ENCODE results near the gene PRAMEF20.
"Not testable (repeated sequence)": the region's sequence is repeated elsewhere in the genome, so short reads cannot be mapped to it uniquely, and the experiment has no call there.

The PRAMEF20 gene

GRCh38 chr1:13433694-13434358 is 23.6 kb downstream of the PRAMEF20 start:
- H3K4me1 ChIP-seq (ENCODE audit: insufficient read depth, low read length); H3K36me3 ChIP-seq (ENCODE audit: insufficient read depth, low read length); H3K4me3 ChIP-seq (ENCODE audit: low read length); H2AFZ ChIP-seq (ENCODE audit: low read depth, low read length); H3K9me3 ChIP-seq (ENCODE audit: low read length); H3K27me3 ChIP-seq (ENCODE audit: insufficient read depth, low read length): not testable (repeated sequence)

GRCh38 chr1:13435458-13435857 is 25.2 kb downstream of the PRAMEF20 start:
- H2AFZ ChIP-seq (ENCODE audit: low read depth, low read length) = no peak overlapping the region
- no peak overlapping the region for H3K4me3 ChIP-seq (ENCODE audit: low read length)
- H3K4me1 ChIP-seq (ENCODE audit: insufficient read depth, low read length) = no peaks in the 10 kb centered on the region
- H3K9me3 ChIP-seq (ENCODE audit: low read length) = no peaks in the 10 kb centered on the region
- no peaks in the 10 kb centered on the region for H3K27me3 ChIP-seq (ENCODE audit: insufficient read depth, low read length)
- H3K36me3 ChIP-seq (ENCODE audit: insufficient read depth, low read length) = no peaks in the 10 kb centered on the region

GRCh38 chr1:13439104-13439783 is 29.0 kb downstream of the PRAMEF20 start:
- not testable (repeated sequence) for H3K4me3 ChIP-seq (ENCODE audit: low read length); H3K9me3 ChIP-seq (ENCODE audit: low read length); H3K27me3 ChIP-seq (ENCODE audit: insufficient read depth, low read length); H3K36me3 ChIP-seq (ENCODE audit: insufficient read depth, low read length); H2AFZ ChIP-seq (ENCODE audit: low read depth, low read length); H3K4me1 ChIP-seq (ENCODE audit: insufficient read depth, low read length)

- H3K27me3 ChIP-seq (ENCODE audit: insufficient read depth, low read length) = no peaks in the 10 kb centered on the region
- H3K4me3 ChIP-seq (ENCODE audit: low read length) = no peak overlapping the region
- H3K4me1 ChIP-seq (ENCODE audit: insufficient read depth, low read length) = peaks cover 7% of the 10 kb centered on the region
- no peaks in the 10 kb centered on the region for H3K9me3 ChIP-seq (ENCODE audit: low read length)
- H3K36me3 ChIP-seq (ENCODE audit: insufficient read depth, low read length) = no peaks in the 10 kb centered on the region
- no peak overlapping the region for H2AFZ ChIP-seq (ENCODE audit: low read depth, low read length)
These were observed 33.2 kb downstream of the PRAMEF20 start for GRCh38 chr1:13443335-13443979.

- H3K4me3 ChIP-seq (ENCODE audit: low read length) = no peak overlapping the region
- H3K9me3 ChIP-seq (ENCODE audit: low read length) = no peaks in the 10 kb centered on the region
- peaks cover 3% of the 10 kb centered on the region for H3K27me3 ChIP-seq (ENCODE audit: insufficient read depth, low read length)
- H3K36me3 ChIP-seq (ENCODE audit: insufficient read depth, low read length) = no peaks in the 10 kb centered on the region
- no peaks in the 10 kb centered on the region for H3K4me1 ChIP-seq (ENCODE audit: insufficient read depth, low read length)
- H2AFZ ChIP-seq (ENCODE audit: low read depth, low read length) = no peak overlapping the region
These were observed 40.0 kb downstream of the PRAMEF20 start for GRCh38 chr1:13450204-13450603.

- no peaks in the 10 kb centered on the region for H3K4me1 ChIP-seq (ENCODE audit: insufficient read depth, low read length)
- H3K9me3 ChIP-seq (ENCODE audit: low read length) = no peaks in the 10 kb centered on the region
- no peak overlapping the region for H3K4me3 ChIP-seq (ENCODE audit: low read length)
- H3K36me3 ChIP-seq (ENCODE audit: insufficient read depth, low read length) = no peaks in the 10 kb centered on the region
- no peak overlapping the region for H2AFZ ChIP-seq (ENCODE audit: low read depth, low read length)
- peaks cover 3% of the 10 kb centered on the region for H3K27me3 ChIP-seq (ENCODE audit: insufficient read depth, low read length)
These were observed 41.2 kb downstream of the PRAMEF20 start for GRCh38 chr1:13451399-13451965.

GRCh38 chr1:13456904-13457532 is 46.8 kb downstream of the PRAMEF20 start:
- Histone ChIP-seq H3K36me3 (ENCODE audit: insufficient read depth, low read length) (no peaks in the 10 kb centered on the region), H3K9me3 (ENCODE audit: low read length) (no peaks in the 10 kb centered on the region), H3K27me3 (ENCODE audit: insufficient read depth, low read length) (peaks cover 3% of the 10 kb centered on the region), H3K4me1 (ENCODE audit: insufficient read depth, low read length) (no peaks in the 10 kb centered on the region), H3K4me3 (ENCODE audit: low read length) (no peak overlapping the region), H2AFZ (ENCODE audit: low read depth, low read length) (no peak overlapping the region)

GRCh38 chr1:13461977-13462376 is 51.7 kb downstream of the PRAMEF20 start:
- Histone ChIP-seq H3K27me3 (ENCODE audit: insufficient read depth, low read length) (peaks cover 5% of the 10 kb centered on the region), H3K4me1 (ENCODE audit: insufficient read depth, low read length) (no peaks in the 10 kb centered on the region), H3K9me3 (ENCODE audit: low read length) (no peaks in the 10 kb centered on the region), H3K36me3 (ENCODE audit: insufficient read depth, low read length) (no peaks in the 10 kb centered on the region), H2AFZ (ENCODE audit: low read depth, low read length) (no peak overlapping the region), H3K4me3 (ENCODE audit: low read length) (no peak overlapping the region)

- Histone ChIP-seq H2AFZ (ENCODE audit: low read depth, low read length) (no peak overlapping the region), H3K9me3 (ENCODE audit: low read length) (no peaks in the 10 kb centered on the region), H3K27me3 (ENCODE audit: insufficient read depth, low read length) (peaks cover 5% of the 10 kb centered on the region)
These were observed 52.4 kb downstream of the PRAMEF20 start for GRCh38 chr1:13462682-13463081.

GRCh38 chr1:13465515-13465914 is 55.3 kb downstream of the PRAMEF20 start:
- H3K9me3 ChIP-seq (ENCODE audit: low read length) = no peaks in the 10 kb centered on the region
- no peak overlapping the region for H2AFZ ChIP-seq (ENCODE audit: low read depth, low read length)
- no peaks in the 10 kb centered on the region for H3K36me3 ChIP-seq (ENCODE audit: insufficient read depth, low read length)
- H3K27me3 ChIP-seq (ENCODE audit: insufficient read depth, low read length) = peaks cover 5% of the 10 kb centered on the region
- H3K4me3 ChIP-seq (ENCODE audit: low read length) = no peak overlapping the region
- H3K4me1 ChIP-seq (ENCODE audit: insufficient read depth, low read length) = no peaks in the 10 kb centered on the region

More at GRCh38 chr1:13462682-13463081, 52.4 kb downstream of the PRAMEF20 start:
- H3K4me1 ChIP-seq (ENCODE audit: insufficient read depth, low read length) = no peaks in the 10 kb centered on the region
- H3K36me3 ChIP-seq (ENCODE audit: insufficient read depth, low read length) = no peaks in the 10 kb centered on the region
- no peak overlapping the region for H3K4me3 ChIP-seq (ENCODE audit: low read length)

GRCh38 chr1:13469343-13469742 is 59.1 kb downstream of the PRAMEF20 start:
- no peaks in the 10 kb centered on the region for H3K9me3 ChIP-seq (ENCODE audit: low read length)
- H2AFZ ChIP-seq (ENCODE audit: low read depth, low read length) = no peak overlapping the region
- H3K36me3 ChIP-seq (ENCODE audit: insufficient read depth, low read length) = no peaks in the 10 kb centered on the region
- H3K4me3 ChIP-seq (ENCODE audit: low read length) = no peak overlapping the region
- H3K4me1 ChIP-seq (ENCODE audit: insufficient read depth, low read length) = no peaks in the 10 kb centered on the region
- no peaks in the 10 kb centered on the region for H3K27me3 ChIP-seq (ENCODE audit: insufficient read depth, low read length)
